Fibroblast of pulmonary artery (primary cell): ENCODE data around the gene GRID2.

Source experiments
- DNase-seq: peaks from one replicate; pipeline ENCODE4 v3.0.0-alpha.2; 2010; ENCODE audit warnings: low read depth
- H3K4me3 ChIP-seq: replicated peaks from 2 replicates; pipeline ENCODE4 v1.5.1; 2011; ENCODE audit warnings: low read depth, mild to moderate bottlenecking, control low read depth, low read length, moderate library complexity
- TF ChIP-seq, protein P1 (sequence below): IDR thresholded peaks from 2 replicates; pipeline ENCODE4 v1.5.1; 2011; ENCODE audit warnings: mild to moderate bottlenecking, control low read depth, low read length, inconsistent platforms; ENCODE audit errors: missing control alignments

GRID2 gene

DNA sequence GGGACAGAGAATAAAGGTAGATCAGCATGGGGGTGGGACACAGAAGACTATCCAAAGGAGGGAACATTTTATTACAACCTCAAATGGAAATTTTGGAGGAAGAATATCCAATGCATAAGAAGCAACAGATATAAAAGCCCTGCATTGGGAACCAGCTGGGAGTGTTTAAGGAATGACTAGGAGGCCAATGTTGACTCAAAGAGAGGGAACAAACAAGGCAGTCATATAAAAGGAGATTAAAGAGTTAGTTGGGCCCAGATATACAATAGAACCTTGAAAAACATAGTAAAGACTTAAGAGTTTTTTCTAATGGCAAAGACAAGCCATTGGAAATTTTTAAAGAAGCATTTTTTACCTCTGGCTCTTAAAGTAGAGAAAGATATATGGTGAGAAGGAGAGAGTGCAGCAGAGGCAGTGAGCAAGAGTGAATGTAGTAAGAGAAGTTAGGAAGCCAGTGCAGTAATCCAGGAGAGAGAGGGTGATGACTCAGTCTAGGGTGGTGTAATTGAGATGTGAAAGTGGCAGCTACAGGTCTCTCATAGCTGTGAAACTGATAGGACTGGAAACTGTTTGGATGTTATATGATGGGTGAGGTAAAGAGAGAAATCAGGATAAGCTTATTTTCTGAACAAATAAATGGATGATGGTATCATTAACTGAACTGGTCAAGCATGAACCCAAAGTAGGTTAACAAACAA is 1342.6 kb downstream of the GRID2 start:
- TF ChIP-seq, protein P1, sequence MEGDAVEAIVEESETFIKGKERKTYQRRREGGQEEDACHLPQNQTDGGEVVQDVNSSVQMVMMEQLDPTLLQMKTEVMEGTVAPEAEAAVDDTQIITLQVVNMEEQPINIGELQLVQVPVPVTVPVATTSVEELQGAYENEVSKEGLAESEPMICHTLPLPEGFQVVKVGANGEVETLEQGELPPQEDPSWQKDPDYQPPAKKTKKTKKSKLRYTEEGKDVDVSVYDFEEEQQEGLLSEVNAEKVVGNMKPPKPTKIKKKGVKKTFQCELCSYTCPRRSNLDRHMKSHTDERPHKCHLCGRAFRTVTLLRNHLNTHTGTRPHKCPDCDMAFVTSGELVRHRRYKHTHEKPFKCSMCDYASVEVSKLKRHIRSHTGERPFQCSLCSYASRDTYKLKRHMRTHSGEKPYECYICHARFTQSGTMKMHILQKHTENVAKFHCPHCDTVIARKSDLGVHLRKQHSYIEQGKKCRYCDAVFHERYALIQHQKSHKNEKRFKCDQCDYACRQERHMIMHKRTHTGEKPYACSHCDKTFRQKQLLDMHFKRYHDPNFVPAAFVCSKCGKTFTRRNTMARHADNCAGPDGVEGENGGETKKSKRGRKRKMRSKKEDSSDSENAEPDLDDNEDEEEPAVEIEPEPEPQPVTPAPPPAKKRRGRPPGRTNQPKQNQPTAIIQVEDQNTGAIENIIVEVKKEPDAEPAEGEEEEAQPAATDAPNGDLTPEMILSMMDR: no peak
- DNase-seq: no peak
- H3K4me3 ChIP-seq: no peak overlapping the region

DNA sequence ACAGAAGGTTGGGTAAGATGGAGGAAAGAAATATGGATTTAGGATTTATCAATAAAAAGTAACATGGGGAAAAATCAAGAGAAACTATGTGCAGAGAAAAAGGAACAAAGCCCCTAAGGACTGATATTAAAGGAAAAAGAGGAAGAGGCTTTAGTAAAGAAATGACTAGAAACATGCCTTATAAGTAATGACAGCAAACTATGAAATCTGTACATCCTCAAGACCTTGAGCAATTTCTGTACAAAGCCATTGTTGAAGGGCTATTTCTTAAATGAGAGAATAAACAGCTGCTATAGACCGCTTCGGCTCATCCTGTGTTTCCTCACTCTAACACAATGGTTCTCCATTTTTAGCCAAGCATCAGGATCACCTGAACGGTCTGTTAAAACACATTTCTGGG is 1344.5 kb downstream of the GRID2 start:
- no peak for DNase-seq
- TF ChIP-seq, protein P1: no peak
- no peak overlapping the region for H3K4me3 ChIP-seq

DNA sequence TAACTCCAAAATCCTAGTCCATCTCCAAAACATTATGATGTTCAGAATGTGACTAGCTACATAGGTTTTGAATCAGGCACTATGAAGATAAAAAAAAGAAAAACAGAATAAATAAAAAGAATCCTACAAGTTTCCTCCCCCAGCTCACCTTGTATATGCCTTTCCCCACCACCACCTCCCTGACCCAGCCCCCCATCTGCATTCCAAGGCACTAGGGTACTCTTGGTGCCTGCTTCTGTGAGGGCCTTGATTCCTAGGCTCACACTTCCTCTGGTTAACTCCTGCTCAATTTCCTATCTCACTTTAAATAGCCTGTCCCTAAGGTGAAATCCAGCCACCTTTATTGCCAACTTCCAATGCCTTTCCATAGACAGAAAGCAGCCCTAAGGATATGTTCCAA is 1346.1 kb downstream of the GRID2 start:
- TF ChIP-seq, protein P1: no peak
- H3K4me3 ChIP-seq: no peak overlapping the region
- no peak for DNase-seq

DNA sequence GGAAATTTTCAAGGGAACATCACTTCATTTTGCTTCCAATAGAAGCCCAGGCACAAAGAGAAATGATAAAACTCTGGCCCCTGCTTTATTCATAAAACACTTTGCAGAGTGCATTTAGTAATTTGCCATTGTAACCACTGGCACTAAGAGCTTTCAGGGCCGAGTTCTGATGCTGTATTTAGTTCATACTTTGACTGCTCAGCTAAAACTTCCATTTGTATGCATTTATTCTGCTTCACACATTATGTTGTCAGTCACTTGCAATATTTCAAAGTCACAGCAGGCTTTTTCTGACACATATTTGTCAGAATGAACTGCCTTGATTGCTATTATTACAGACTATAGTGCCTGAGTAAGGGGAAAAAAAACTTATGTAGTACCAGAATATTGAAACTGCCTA is 1350.4 kb downstream of the GRID2 start:
- TF ChIP-seq, protein P1: no peak
- no peak overlapping the region for H3K4me3 ChIP-seq
- DNase-seq: no peak

DNA sequence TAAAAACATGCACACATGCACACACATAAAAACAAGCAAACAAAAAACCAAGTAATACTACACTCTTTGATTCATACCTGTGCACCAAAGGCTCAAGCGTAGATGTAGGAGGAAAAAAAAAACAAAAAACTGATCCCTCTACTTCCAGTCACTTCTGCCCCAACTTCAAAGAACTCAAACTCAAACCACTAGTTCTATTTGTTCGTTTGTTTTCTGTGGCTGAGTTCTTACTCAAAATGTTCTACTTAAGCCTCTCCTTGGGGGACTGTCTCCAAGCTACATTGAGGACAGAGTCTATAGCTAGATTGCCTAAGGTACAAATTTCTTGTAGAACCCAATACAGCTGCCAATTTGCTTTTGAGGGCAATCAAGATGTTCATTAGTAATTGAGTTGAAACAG is 1353.8 kb downstream of the GRID2 start:
- TF ChIP-seq, protein P1: no peak
- DNase-seq: no peak
- H3K4me3 ChIP-seq: no peak overlapping the region

DNA sequence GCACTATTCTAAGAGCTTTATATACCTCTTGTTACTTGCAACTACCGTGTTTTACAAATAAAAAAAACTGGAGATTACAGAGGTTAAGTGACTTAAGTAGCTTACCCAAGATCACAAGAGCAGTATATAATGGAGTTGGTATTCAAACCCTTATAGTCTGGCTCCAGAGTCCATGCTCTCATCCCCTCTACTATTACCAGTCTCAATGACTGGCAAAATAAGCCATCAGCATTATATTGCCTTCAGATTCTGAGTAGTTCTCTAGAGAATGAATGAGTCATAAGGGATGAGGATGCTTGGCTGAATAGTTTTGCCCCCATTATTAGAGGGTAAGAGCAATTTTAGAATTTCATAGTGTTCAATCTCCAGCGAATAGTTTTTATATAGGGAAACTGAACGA is 1354.7 kb downstream of the GRID2 start:
- no peak overlapping the region for H3K4me3 ChIP-seq
- DNase-seq: no peak
- TF ChIP-seq, protein P1: no peak

DNA sequence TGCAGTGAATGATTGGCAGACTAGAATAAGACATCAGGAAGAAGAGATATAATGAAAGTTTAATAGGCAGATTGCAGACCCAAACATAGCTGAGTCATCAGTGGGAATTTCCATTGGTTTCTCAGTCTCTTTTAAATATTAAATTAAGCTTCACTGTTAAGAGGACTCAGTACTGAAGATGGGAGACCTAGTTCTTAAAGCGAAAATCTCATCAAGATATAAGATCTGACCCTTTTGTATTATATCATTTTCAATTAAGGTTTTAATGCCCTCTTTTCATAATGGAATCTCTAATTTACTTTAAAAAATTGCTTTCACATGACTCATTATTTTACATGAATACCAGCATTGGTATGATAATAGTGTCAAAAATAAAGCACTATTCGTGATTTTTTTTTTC is 1355.9 kb downstream of the GRID2 start:
- DNase-seq: no peak
- TF ChIP-seq, protein P1: no peak
- no peak overlapping the region for H3K4me3 ChIP-seq
